Dendritic cell treated with granulocyte-macrophage colony-stimulating factor and Interleukin-4, amounts not matched to agents 40 ng/mL and 50 ng/mL, for 4 days (primary cell): Measurements from ENCODE around the gene ABCA3.
"Not testable (repeated sequence)": the region's sequence is repeated elsewhere in the genome, so short reads cannot be mapped to it uniquely, and the experiment has no call there.

Source experiments
- H3K27ac Mint-ChIP-seq: one replicate; pipeline ENCODE4 v1.8.0; 2022; ENCODE audit warnings: mild to moderate bottlenecking, mixed read lengths
- H3K27me3 Mint-ChIP-seq: one replicate; pipeline ENCODE4 v1.8.0; 2022; ENCODE audit warnings: mild to moderate bottlenecking, mixed read lengths
- H3K36me3 Mint-ChIP-seq: one replicate; pipeline ENCODE4 v1.8.0; 2022; ENCODE audit warnings: low read depth, mixed read lengths
- H3K4me1 Mint-ChIP-seq: one replicate; pipeline ENCODE4 v1.8.0; 2022; ENCODE audit warnings: low read depth, mixed read lengths
- H3K4me3 Mint-ChIP-seq: one replicate; pipeline ENCODE4 v1.8.0; 2022; ENCODE audit warnings: mild to moderate bottlenecking, moderate library complexity, mixed read lengths
- H3K9me3 Mint-ChIP-seq: one replicate; pipeline ENCODE4 v1.8.0; 2022; ENCODE audit warnings: mixed read lengths
- intact Hi-C: fragments of 100-400 bp; cut with micrococcal nuclease; formaldehyde crosslinking; loops from one replicate; pipeline ENCODE4 v1.15.0; 2022

The ABCA3 gene

GRCh38 chr16:2340564-2341455 lies at the start of gene ABCA3:
Gene ABCA3 (minus strand): TSS chr16:2340728. CDS start chr16:2326466, 14,262 bp downstream.
- Mint-ChIP-seq H3K4me1 (peaks cover 8% of the 10 kb centered on the region), H3K27me3 (peaks cover 64% of the 10 kb centered on the region), H3K9me3 (no peaks in the 10 kb centered on the region), H3K27ac (peak within 1 kb of the TSS; percentile 41), H3K4me3 (peak within 1 kb of the TSS; percentile 75), H3K36me3 (no peaks in the 10 kb centered on the region)
- intact Hi-C loops: loop anchor here (1.0 to 5.0 kb wide), 2 partner anchors 81 to 160 kb away; no protein-coding TSS in a partner anchor

DNA sequence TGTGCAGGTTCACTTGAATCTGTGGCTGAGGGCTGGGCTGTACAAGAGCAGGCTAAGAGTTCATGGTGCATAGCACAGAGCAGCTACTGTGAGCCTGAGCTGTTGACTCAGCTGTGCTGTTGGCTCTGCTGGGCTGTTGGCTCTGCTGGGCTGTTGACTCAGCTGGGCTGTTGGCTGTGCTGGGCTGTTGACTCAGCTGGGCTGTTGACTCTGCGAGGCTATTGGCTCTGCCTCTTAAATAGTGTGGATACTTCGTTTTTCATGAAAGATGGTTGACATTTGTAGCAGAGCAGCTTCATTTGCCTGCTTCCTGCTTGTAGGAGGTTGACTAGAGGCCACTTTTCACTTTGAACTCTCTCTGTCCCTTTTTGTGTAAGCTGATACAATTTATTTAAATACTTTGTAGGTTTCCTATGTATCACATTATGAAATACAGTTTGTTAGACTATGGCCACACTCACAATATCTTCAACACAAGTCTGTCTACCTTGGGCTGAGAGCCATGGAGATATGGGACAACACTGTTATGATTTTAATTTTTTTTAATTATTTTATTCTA lies 48.4 kb upstream of the ABCA3 start:
- H3K36me3 Mint-ChIP-seq: no peaks in the 10 kb centered on the region
- no peak overlapping the region for H3K4me3 Mint-ChIP-seq
- no peak overlapping the region for H3K27ac Mint-ChIP-seq
- H3K27me3 Mint-ChIP-seq: peaks cover 5% of the 10 kb centered on the region
- H3K9me3 Mint-ChIP-seq: peaks cover 12% of the 10 kb centered on the region
- intact Hi-C loops: no loop called here
- peaks cover 5% of the 10 kb centered on the region for H3K4me1 Mint-ChIP-seq

- H3K9me3 Mint-ChIP-seq: peaks cover 12% of the 10 kb centered on the region
- H3K4me3 Mint-ChIP-seq: no peak overlapping the region
- peaks cover 5% of the 10 kb centered on the region for H3K4me1 Mint-ChIP-seq
- peaks cover 3% of the 10 kb centered on the region for H3K27me3 Mint-ChIP-seq
- H3K36me3 Mint-ChIP-seq: no peaks in the 10 kb centered on the region
- intact Hi-C loops: no loop called here
- H3K27ac Mint-ChIP-seq: no peak overlapping the region
These were observed 47.8 kb upstream of the ABCA3 start for GRCh38 chr16:2388139-2388874.

DNA sequence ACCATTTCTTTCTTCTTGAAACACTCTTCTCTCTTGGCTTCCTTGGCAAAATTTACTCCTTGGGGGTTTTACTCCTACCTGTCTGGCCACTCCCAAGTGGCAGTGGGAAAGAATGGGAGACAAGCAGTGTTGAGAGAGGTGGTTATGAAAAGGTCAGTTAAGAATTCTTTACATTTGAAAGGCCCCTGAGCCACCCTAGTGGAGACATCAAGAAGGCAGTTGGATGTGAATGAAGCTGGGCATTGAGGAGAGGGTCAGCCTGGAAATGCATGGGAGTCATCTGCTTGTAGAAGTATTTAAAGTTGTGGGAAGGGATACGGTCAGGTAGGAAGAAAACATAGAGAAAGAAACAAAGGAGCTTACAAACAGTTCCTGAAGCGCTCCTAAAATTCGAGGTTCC lies 46.5 kb upstream of the ABCA3 start:
- Mint-ChIP-seq H3K27me3 (peaks cover 4% of the 10 kb centered on the region), H3K4me3 (no peak overlapping the region), H3K27ac (no peak overlapping the region), H3K36me3 (no peaks in the 10 kb centered on the region), H3K4me1 (peaks cover 5% of the 10 kb centered on the region), H3K9me3 (peaks cover 12% of the 10 kb centered on the region)
- intact Hi-C loops: no loop called here

DNA sequence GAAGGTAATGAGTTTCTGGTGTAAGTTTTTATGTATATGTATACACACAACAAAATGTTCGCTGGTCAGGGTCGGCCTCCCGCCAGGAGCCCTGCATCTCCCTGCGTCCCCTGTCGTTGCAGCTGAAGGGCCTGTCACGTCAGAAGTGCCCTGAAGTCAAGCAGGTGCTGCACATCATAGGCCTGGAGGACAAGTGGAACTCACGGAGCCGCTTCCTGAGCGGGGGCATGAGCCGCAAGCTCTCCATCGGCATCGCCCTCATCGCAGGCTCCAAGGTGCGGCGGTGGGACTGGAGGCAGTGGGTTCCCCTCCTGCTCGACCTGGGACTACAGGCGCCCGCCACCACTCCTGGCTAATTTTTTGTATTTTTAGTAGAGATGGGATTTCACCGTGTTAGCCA lies 45.5 kb upstream of the ABCA3 start:
- peaks cover 12% of the 10 kb centered on the region for H3K9me3 Mint-ChIP-seq
- H3K27ac Mint-ChIP-seq, H3K4me1 Mint-ChIP-seq, H3K27me3 Mint-ChIP-seq, intact Hi-C loops, H3K4me3 Mint-ChIP-seq, H3K36me3 Mint-ChIP-seq: not testable (repeated sequence)

DNA sequence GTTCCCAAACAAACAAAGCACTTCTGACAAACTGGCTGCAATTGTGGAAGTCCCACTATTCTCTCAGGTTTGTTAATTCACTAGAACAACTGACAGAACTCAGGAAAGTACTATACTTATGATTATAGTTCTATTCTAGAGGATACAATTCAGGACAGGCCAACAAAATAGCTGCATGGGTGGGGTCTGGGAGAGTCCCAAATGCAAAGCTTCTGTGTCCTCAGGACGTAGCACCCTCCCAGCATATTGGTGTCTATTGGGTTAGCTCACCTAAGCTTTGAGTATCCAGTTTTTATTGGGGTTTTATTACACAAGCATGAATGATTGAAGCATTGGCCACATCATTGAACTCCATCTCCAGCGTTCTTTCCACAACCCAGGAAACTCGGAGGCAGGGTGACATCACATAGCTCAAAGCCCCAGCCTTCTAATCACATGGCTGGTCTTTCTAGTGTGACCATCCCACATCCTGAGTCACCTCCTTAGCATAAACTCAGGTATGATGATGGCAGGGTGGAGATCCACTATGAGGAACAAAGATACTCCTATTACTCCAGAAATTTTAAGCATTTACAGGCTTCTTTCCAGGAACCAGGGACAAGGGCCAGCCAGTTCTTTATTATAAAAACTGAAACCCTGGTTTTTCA lies 44.8 kb upstream of the ABCA3 start:
- Mint-ChIP-seq H3K27me3 (peaks cover 4% of the 10 kb centered on the region), H3K36me3 (no peaks in the 10 kb centered on the region), H3K9me3 (peaks cover 12% of the 10 kb centered on the region), H3K4me1 (peaks cover 5% of the 10 kb centered on the region), H3K4me3 (no peak overlapping the region), H3K27ac (no peak overlapping the region)
- intact Hi-C loops: no loop called here

DNA sequence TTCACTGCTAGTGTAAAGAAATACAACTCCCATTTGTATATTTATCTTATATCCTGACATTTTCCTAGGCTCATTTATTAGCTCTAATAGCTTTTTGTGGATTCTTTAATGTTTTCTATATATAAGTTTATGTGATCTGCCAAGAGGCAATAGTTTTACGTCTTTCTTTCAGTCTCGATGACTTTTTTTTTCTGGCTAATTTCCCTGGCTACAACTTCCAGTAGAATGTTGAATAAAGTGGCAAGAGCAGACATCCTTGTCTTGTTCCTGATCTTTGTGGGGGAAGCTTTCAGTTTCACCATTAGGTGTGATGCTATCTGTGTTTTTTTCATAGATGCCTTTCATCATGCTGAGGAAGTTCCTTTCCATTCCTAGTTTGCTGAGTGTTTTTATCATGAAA lies 43.9 kb upstream of the ABCA3 start:
- H3K27me3 Mint-ChIP-seq: peaks cover 4% of the 10 kb centered on the region
- peaks cover 5% of the 10 kb centered on the region for H3K4me1 Mint-ChIP-seq
- H3K36me3 Mint-ChIP-seq: no peaks in the 10 kb centered on the region
- H3K4me3 Mint-ChIP-seq: no peak overlapping the region
- intact Hi-C loops: no loop called here
- H3K27ac Mint-ChIP-seq: no peak overlapping the region
- H3K9me3 Mint-ChIP-seq: peaks cover 12% of the 10 kb centered on the region

GRCh38 chr16:2383501-2383900 lies 43.0 kb upstream of the ABCA3 start:
- intact Hi-C loops: no loop called here
- Mint-ChIP-seq H3K4me1 (peaks cover 5% of the 10 kb centered on the region), H3K27me3 (peaks cover 4% of the 10 kb centered on the region), H3K9me3 (peaks cover 4% of the 10 kb centered on the region), H3K36me3 (no peaks in the 10 kb centered on the region), H3K4me3 (no peak overlapping the region), H3K27ac (no peak overlapping the region)

DNA sequence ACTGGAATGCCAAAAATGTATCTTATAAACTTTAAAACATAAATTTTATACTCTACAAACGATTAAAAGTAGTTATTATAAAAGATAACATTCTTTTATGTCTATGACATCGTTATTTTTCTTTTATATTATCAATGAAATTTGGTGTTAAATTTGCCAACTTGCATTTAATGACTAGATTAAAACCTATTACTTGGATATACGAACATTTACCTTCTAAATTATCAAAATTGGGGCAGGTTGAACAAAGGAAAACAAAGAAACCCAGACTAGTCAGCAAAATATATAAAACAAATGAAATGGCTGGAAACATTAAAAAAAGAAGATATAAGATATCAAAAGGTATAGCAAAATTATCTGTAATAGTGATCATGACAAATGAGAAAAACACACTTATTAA lies 34.1 kb upstream of the ABCA3 start:
- H3K4me3 Mint-ChIP-seq: no peak overlapping the region
- intact Hi-C loops: no loop called here
- H3K36me3 Mint-ChIP-seq: no peaks in the 10 kb centered on the region
- H3K9me3 Mint-ChIP-seq: no peaks in the 10 kb centered on the region
- no peak overlapping the region for H3K27ac Mint-ChIP-seq
- H3K27me3 Mint-ChIP-seq: peaks cover 11% of the 10 kb centered on the region
- no peaks in the 10 kb centered on the region for H3K4me1 Mint-ChIP-seq

DNA sequence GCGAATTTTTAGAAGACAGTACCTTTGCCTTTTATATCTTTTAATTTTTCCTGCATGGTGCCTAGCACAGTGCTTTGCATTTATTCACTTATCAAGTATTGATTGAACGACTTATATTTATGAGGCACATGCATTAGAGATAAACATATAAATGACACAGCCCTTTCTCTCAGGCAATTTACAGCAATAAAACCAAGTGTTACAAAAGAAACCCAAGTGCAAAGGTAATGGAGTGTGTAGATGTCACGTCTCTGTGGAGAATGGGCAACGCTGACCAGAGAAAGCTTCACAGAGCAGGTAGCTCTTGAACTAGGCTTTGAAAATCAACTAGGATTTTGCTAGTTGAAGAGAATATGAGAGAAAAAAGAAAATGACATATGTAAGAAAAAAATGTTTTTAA lies 32.6 kb upstream of the ABCA3 start:
- intact Hi-C loops: no loop called here
- Mint-ChIP-seq H3K4me3 (no peak overlapping the region), H3K27me3 (peaks cover 19% of the 10 kb centered on the region), H3K27ac (no peak overlapping the region), H3K4me1 (no peaks in the 10 kb centered on the region), H3K9me3 (no peaks in the 10 kb centered on the region), H3K36me3 (no peaks in the 10 kb centered on the region)

DNA sequence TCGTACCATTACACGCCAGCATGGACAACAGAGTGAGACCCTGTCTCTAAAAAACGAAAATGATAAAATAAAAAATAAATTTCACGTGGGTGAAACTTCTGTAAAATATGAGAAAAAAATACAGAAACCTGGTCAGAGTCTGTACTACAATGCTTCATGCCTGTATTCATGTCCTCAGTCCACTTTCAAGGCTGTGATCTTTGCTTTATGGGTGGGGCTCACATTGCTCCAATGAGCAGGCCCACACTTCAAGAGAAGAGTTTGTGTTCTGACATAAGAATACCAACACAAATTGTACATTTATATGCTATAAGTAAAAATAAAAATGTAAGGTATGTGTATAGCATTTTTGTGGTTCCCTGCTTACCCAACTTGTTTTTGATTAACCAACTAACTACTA lies 32.2 kb upstream of the ABCA3 start:
- H3K4me3 Mint-ChIP-seq: no peak overlapping the region
- H3K27me3 Mint-ChIP-seq: peaks cover 21% of the 10 kb centered on the region
- no peaks in the 10 kb centered on the region for H3K36me3 Mint-ChIP-seq
- intact Hi-C loops: no loop called here
- no peaks in the 10 kb centered on the region for H3K4me1 Mint-ChIP-seq
- no peak overlapping the region for H3K27ac Mint-ChIP-seq
- no peaks in the 10 kb centered on the region for H3K9me3 Mint-ChIP-seq

- no peaks in the 10 kb centered on the region for H3K9me3 Mint-ChIP-seq
- H3K4me3 Mint-ChIP-seq: no peak overlapping the region
- no peak overlapping the region for H3K27ac Mint-ChIP-seq
- no peaks in the 10 kb centered on the region for H3K4me1 Mint-ChIP-seq
- H3K36me3 Mint-ChIP-seq: no peaks in the 10 kb centered on the region
- intact Hi-C loops: no loop called here
- peaks cover 26% of the 10 kb centered on the region for H3K27me3 Mint-ChIP-seq
These were observed 30.9 kb upstream of the ABCA3 start for GRCh38 chr16:2371421-2371820.

GRCh38 chr16:2370721-2371120 lies 30.2 kb upstream of the ABCA3 start:
- H3K4me1 Mint-ChIP-seq: no peaks in the 10 kb centered on the region
- H3K4me3 Mint-ChIP-seq: no peak overlapping the region
- H3K27ac Mint-ChIP-seq: no peak overlapping the region
- intact Hi-C loops: no loop called here
- H3K27me3 Mint-ChIP-seq: peaks cover 26% of the 10 kb centered on the region
- H3K36me3 Mint-ChIP-seq: no peaks in the 10 kb centered on the region
- no peaks in the 10 kb centered on the region for H3K9me3 Mint-ChIP-seq
